K562 treated with DMSO at 1 percent for 4 hours (cell line): ENCODE results near the gene OR1M1. TPM values are rescaled to one million over a fixed set of nuclear protein-coding genes. Genes with fewer than 3 reads are reported as not detected.

Experiments
- total RNA-seq: library from RNA; unstranded; fragments of 300-600 nt; gene quantifications from 2 replicates; pipeline ENCODE4 v1.2.3, GENCODE V29; 2022; ENCODE audit not compliant: insufficient read depth

OR1M1 gene
- not detected in 2 replicates for total RNA-seq

GRCh38 chr19:9086761-9087160 lies at the start of gene OR1M1:
OR1M1 (plus strand) TSS chr19:9087061; CDS start chr19:9093245, 6,184 bp downstream.

GRCh38 chr19:9107375-9107774 lies 20.5 kb downstream of the OR1M1 start, which contains the start of gene OR7G2:
OR7G2 (minus strand) TSS chr19:9107475; CDS start chr19:9103243, 4,232 bp downstream.

GRCh38 chr19:9115307-9115813 lies 28.5 kb downstream of the OR1M1 start, which contains the start of gene OR7G1:
OR7G1 (minus strand) TSS chr19:9115763; CDS start chr19:9115763, 0 bp downstream.

GRCh38 chr19:9126900-9127405 lies 40.1 kb downstream of the OR1M1 start, which contains the start of gene OR7G3:
OR7G3 (minus strand) TSS chr19:9126950; CDS start chr19:9126950, 0 bp downstream.

GRCh38 chr19:9140159-9140874 lies 53.5 kb downstream of the OR1M1 start, which contains the start of gene ZNF317:
ZNF317 (plus strand) TSS chr19:9140397; CDS start chr19:9156017, 15,620 bp downstream.

Other genes starting within 250 kb of the OR1M1 start
- gene MUC16, start 76.7 kb upstream of the OR1M1 start, total RNA-seq, result not detected in 2 replicates
- not detected in 2 replicates for gene OR7G2, start 20.4 kb downstream of the OR1M1 start, total RNA-seq
- gene OR7G1, start 28.7 kb downstream of the OR1M1 start, total RNA-seq, result not detected in 2 replicates
- not detected in 2 replicates for gene OR7G3, start 39.9 kb downstream of the OR1M1 start, total RNA-seq
- 18.9 and 23.6 TPM in 2 replicates for gene ZNF317, start 53.3 kb downstream of the OR1M1 start, total RNA-seq
- gene OR7D2, start 91.9 kb downstream of the OR1M1 start, total RNA-seq, result 0.85 and 0.87 TPM in 2 replicates
- gene OR7D4, start 132.5 kb downstream of the OR1M1 start, total RNA-seq, result not detected in 2 replicates
- not detected in 2 replicates for gene OR7E24, start 163.9 kb downstream of the OR1M1 start, total RNA-seq
- 0.98 and 3.8 TPM in 2 replicates for gene ZNF699, start 222.8 kb downstream of the OR1M1 start, total RNA-seq
- 8.3 and 8.8 TPM in 2 replicates for gene ZNF559, start 237.1 kb downstream of the OR1M1 start, total RNA-seq